ENCODE data around the gene TNXB. TPM values are rescaled to one million over a fixed set of nuclear protein-coding genes. Genes with fewer than 3 reads are reported as not detected.

TNXB gene
- total RNA-seq, 4 donors from 2014 or later: 10.5 to 102 (median 31.0) TPM

DNA sequence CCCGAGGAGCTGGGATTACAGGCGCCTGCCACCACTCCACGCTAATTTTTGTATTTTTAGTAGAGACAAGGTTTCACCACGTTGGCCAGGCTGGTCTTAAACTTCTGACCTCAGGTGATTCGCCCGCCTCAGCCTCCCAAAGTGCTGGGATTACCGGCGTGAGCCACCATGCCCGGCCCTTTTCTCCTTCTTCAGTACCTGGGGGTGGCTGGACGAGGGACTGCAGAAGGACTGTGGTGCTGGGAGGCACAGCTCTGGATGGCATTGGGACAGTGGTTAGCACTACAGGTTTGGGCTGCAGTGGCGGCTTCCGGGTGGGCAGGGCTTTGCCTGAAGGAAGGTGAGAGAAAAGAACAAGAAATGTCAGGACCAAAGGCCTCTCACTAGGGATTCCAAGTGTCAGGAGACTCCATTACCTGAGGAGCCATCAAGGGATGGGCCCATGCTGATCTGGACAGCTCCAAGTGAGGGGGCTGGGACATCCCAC is 11.5 kb upstream of the TNXB start:
- Histone ChIP-seq H3K9me3 (no peaks in the 10 kb centered on the region), H3K4me3 (no peak overlapping the region), H3K4me1 (peaks cover 3 to 37% (median 10%) of the 10 kb centered on the region in 3 donors), H3K27me3 (no peaks in the 10 kb centered on the region), H3K36me3 (peaks cover 28 to 100% (median 69%) of the 10 kb centered on the region in 3 donors), H3K27ac (no peak overlapping the region)
- intact Hi-C loops (cut with DNase I): no loop called here
- TF ChIP-seq CTCF (IDR thresholded peaks at IDR 0.05) (no peak), POLR2A (IDR thresholded peaks at IDR 0.05) (no peak)
- 89% methylated on average over 6 of the region's 12 CpGs; no CpG with 5 or more reads in 1 of the 2 donors for WGBS, 2 donors
- DNase-seq: no peak

GRCh38 chr6:32118782-32119628 is 9.9 kb upstream of the TNXB start:
- peak; percentile 34 for DNase-seq
- H3K9me3 ChIP-seq: no peaks in the 10 kb centered on the region
- no peaks in the 10 kb centered on the region for H3K27me3 ChIP-seq
- peaks cover 3 to 37% (median 15%) of the 10 kb centered on the region in 3 donors for H3K4me1 ChIP-seq
- no peak overlapping the region for H3K4me3 ChIP-seq
- WGBS, 2 donors: 20 to 26% methylated on average over 16 to 17 of the region's 17 CpGs
- H3K36me3 ChIP-seq: peaks cover 28 to 99% (median 56%) of the 10 kb centered on the region in 3 donors
- intact Hi-C loops (cut with DNase I): no loop called here
- H3K27ac ChIP-seq: peak overlapping the region; percentile 48 to 67 (median 64)
- TF ChIP-seq CTCF (IDR thresholded peaks at IDR 0.05): peak; percentile 78 to 94 (median 90)
- no peak for TF ChIP-seq POLR2A (IDR thresholded peaks at IDR 0.05)

DNA sequence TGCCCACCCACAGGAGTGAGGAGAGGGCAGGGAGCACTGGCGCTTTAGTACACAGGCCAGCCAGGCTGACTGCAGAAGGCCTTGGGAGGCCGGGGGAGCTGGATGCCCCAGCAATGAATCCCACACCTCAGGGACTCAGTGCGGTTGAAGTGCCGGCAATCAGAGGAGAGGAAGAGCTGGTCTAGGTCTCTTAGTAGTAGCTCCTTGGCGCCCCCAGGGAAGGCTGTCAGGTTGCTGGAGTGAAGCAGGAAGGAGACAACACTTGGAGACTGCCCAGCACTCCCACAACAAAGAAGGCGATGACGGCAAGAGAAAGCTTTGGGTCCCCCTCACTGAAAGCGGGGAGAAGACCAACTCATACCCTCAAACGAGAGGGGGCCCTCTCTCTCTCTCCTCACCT is 8.3 kb upstream of the TNXB start:
- peak overlapping the region in 1 of 4 donors; percentile 62 for H3K27ac ChIP-seq
- intact Hi-C loops (cut with DNase I): no loop called here
- H3K27me3 ChIP-seq: no peaks in the 10 kb centered on the region
- no peaks in the 10 kb centered on the region for H3K9me3 ChIP-seq
- 72 to 82% methylated on average over 7 of the region's 9 CpGs for WGBS, 2 donors
- no peak overlapping the region for H3K4me3 ChIP-seq
- peaks cover 28 to 83% (median 50%) of the 10 kb centered on the region in 3 donors for H3K36me3 ChIP-seq
- DNase-seq: no peak
- H3K4me1 ChIP-seq: peaks cover 5 to 45% (median 30%) of the 10 kb centered on the region in 3 donors
- no peak for TF ChIP-seq POLR2A (IDR thresholded peaks at IDR 0.05)
- TF ChIP-seq CTCF (IDR thresholded peaks at IDR 0.05): no peak

DNA sequence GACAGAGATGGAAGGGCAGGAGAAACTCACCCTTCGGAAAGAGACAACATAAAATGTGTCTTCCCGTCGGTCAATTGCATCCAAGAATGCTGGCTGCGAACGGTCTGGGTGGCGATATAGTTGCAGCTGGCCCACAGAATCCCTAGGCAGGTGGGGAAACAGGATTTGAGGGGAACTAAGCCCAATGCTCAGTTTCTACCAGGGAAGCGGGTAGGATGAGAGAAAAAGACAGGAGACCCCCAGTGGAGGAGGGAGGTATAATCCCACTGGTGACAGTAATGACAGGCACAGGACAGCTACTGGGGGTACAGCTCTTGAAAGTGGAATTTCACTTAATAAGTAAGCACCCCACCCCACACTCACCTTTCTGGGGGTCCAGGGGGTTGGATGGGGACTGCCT is 7.5 kb upstream of the TNXB start:
- 83 to 86% methylated on average over 5 to 7 of the region's 7 CpGs for WGBS, 2 donors
- intact Hi-C loops (cut with DNase I): no loop called here
- Histone ChIP-seq H3K4me3 (no peak overlapping the region), H3K27ac (peak overlapping the region in 1 of 4 donors; percentile 17), H3K4me1 (peaks cover 5 to 53% (median 37%) of the 10 kb centered on the region in 3 donors), H3K27me3 (no peaks in the 10 kb centered on the region), H3K9me3 (no peaks in the 10 kb centered on the region), H3K36me3 (peaks cover 28 to 75% (median 50%) of the 10 kb centered on the region in 3 donors)
- no peak for DNase-seq
- no peak for TF ChIP-seq POLR2A (IDR thresholded peaks at IDR 0.05)
- TF ChIP-seq CTCF (IDR thresholded peaks at IDR 0.05): peak in 4 of 6 experiments; percentile 18 to 42 (median 23)

- no peak for TF ChIP-seq POLR2A (IDR thresholded peaks at IDR 0.05)
- intact Hi-C loops (cut with DNase I): no loop called here
- DNase-seq: no peak
- Histone ChIP-seq H3K27me3 (no peaks in the 10 kb centered on the region), H3K4me3 (no peak overlapping the region), H3K4me1 (peaks cover 5 to 63% (median 47%) of the 10 kb centered on the region in 3 donors), H3K9me3 (no peaks in the 10 kb centered on the region), H3K27ac (peak overlapping the region in 1 of 4 donors; percentile 85), H3K36me3 (peaks cover 22 to 65% (median 41%) of the 10 kb centered on the region in 3 donors)
- 86 to 94% methylated on average over 4 to 6 of the region's 6 CpGs for WGBS, 2 donors
Observed at GRCh38 chr6:32115623-32116022, 6.5 kb upstream of the TNXB start.
